ENCODE results near the gene SP110. TPM values are rescaled to one million over a fixed set of nuclear protein-coding genes. Genes with fewer than 3 reads are reported as not detected.

The SP110 gene
- total RNA-seq, 1 experiment from 2014 or later, result 11.9 TPM

GRCh38 chr2:230172852-230173251 is 46.9 kb downstream of the SP110 start:
- intact Hi-C loops (cut with micrococcal nuclease), result no loop called here
- CTCF ChIA-PET, result no interaction called here
- H3K36me3 Mint-ChIP-seq (ENCODE audit: insufficient read depth, unreplicated experiment), result peaks cover 5% of the 10 kb centered on the region
- no peaks in the 10 kb centered on the region for H3K9me3 Mint-ChIP-seq (ENCODE audit: unreplicated experiment)
- no peaks in the 10 kb centered on the region for H3K4me1 Mint-ChIP-seq (ENCODE audit: insufficient read depth, unreplicated experiment)
- POLR2A ChIA-PET, result no interaction called here
- H3K27ac Mint-ChIP-seq (ENCODE audit: low read depth, unreplicated experiment), result no peak overlapping the region
- H3K27me3 Mint-ChIP-seq (ENCODE audit: insufficient read depth, unreplicated experiment), result no peaks in the 10 kb centered on the region
- DNase-seq (ENCODE audit: unreplicated experiment), result no peak
- BruUV-seq (replicated peaks), result no TSS peak
- TF ChIP-seq CTCF (IDR thresholded peaks at IDR 0.05; ENCODE audit: unreplicated experiment), result no peak
- no peak overlapping the region for H3K4me3 Mint-ChIP-seq (ENCODE audit: unreplicated experiment)

GRCh38 chr2:230172156-230172555 is 47.6 kb downstream of the SP110 start:
- no TSS peak for BruUV-seq (replicated peaks)
- no peaks in the 10 kb centered on the region for H3K9me3 Mint-ChIP-seq (ENCODE audit: unreplicated experiment)
- no peaks in the 10 kb centered on the region for H3K27me3 Mint-ChIP-seq (ENCODE audit: insufficient read depth, unreplicated experiment)
- CTCF ChIA-PET, result interaction anchor here (0.9 kb wide), 1 partner anchor 13 kb away, joined by 3 read pairs; no protein-coding TSS in a partner anchor
- POLR2A ChIA-PET, result no interaction called here
- no peak for TF ChIP-seq CTCF (IDR thresholded peaks at IDR 0.05; ENCODE audit: unreplicated experiment)
- H3K4me3 Mint-ChIP-seq (ENCODE audit: unreplicated experiment), result no peak overlapping the region
- no peak overlapping the region for H3K27ac Mint-ChIP-seq (ENCODE audit: low read depth, unreplicated experiment)
- no peak for DNase-seq (ENCODE audit: unreplicated experiment)
- no peaks in the 10 kb centered on the region for H3K4me1 Mint-ChIP-seq (ENCODE audit: insufficient read depth, unreplicated experiment)
- intact Hi-C loops (cut with micrococcal nuclease), result no loop called here
- H3K36me3 Mint-ChIP-seq (ENCODE audit: insufficient read depth, unreplicated experiment), result peaks cover 5% of the 10 kb centered on the region

- no peak for DNase-seq (ENCODE audit: unreplicated experiment)
- CTCF ChIA-PET, result interaction anchor here (0.8 to 2.5 kb wide), 3 partner anchors 9 to 440 kb away, joined by 3 to 14 read pairs (median 8); no protein-coding TSS in a partner anchor
- H3K9me3 Mint-ChIP-seq (ENCODE audit: unreplicated experiment), result no peaks in the 10 kb centered on the region
- no peaks in the 10 kb centered on the region for H3K27me3 Mint-ChIP-seq (ENCODE audit: insufficient read depth, unreplicated experiment)
- no peak for TF ChIP-seq CTCF (IDR thresholded peaks at IDR 0.05; ENCODE audit: unreplicated experiment)
- no peak overlapping the region for H3K4me3 Mint-ChIP-seq (ENCODE audit: unreplicated experiment)
- no peaks in the 10 kb centered on the region for H3K4me1 Mint-ChIP-seq (ENCODE audit: insufficient read depth, unreplicated experiment)
- peaks cover 5% of the 10 kb centered on the region for H3K36me3 Mint-ChIP-seq (ENCODE audit: insufficient read depth, unreplicated experiment)
- H3K27ac Mint-ChIP-seq (ENCODE audit: low read depth, unreplicated experiment), result no peak overlapping the region
- BruUV-seq (replicated peaks), result no TSS peak
- intact Hi-C loops (cut with micrococcal nuclease), result no loop called here
- POLR2A ChIA-PET, result no interaction called here
These were observed 49.3 kb downstream of the SP110 start for GRCh38 chr2:230170532-230170931.

GRCh38 chr2:230166557-230167170 is 53.1 kb downstream of the SP110 start:
- no peak for DNase-seq (ENCODE audit: unreplicated experiment)
- intact Hi-C loops (cut with micrococcal nuclease), result no loop called here
- ChIA-PET CTCF (no interaction called here), POLR2A (no interaction called here)
- H3K4me1 Mint-ChIP-seq (ENCODE audit: insufficient read depth, unreplicated experiment), result no peaks in the 10 kb centered on the region
- no peak overlapping the region for H3K4me3 Mint-ChIP-seq (ENCODE audit: unreplicated experiment)
- no peaks in the 10 kb centered on the region for H3K9me3 Mint-ChIP-seq (ENCODE audit: unreplicated experiment)
- TF ChIP-seq CTCF (IDR thresholded peaks at IDR 0.05; ENCODE audit: unreplicated experiment), result no peak
- no peaks in the 10 kb centered on the region for H3K36me3 Mint-ChIP-seq (ENCODE audit: insufficient read depth, unreplicated experiment)
- no peak overlapping the region for H3K27ac Mint-ChIP-seq (ENCODE audit: low read depth, unreplicated experiment)
- H3K27me3 Mint-ChIP-seq (ENCODE audit: insufficient read depth, unreplicated experiment), result no peaks in the 10 kb centered on the region
- BruUV-seq (replicated peaks), result no TSS peak

All from MCF 10A (cell line).